HepG2 (cell line): ENCODE measurements around the gene SAP25. TPM values are rescaled to one million over a fixed set of nuclear protein-coding genes. Genes with fewer than 3 reads are reported as not detected.

Experiments used
- ATAC-seq: fragments of 200-7000 bp; cut with Tn5 transposase; 3 replicates; pipeline ENCODE4 v1.9.1; 2020; ENCODE audit warnings: mild to moderate bottlenecking, moderate library complexity
- BruUV-seq: library from RNA; stranded (reverse); fragments of 400-500 nt; replicated peaks from 2 replicates; lab custom pipeline; 2021; lab: Mats Ljungman, UMichigan
- CTCF ChIA-PET: fragments of 300-600 bp; formaldehyde crosslinking; extraction: SDS; loops from one replicate; lab custom pipeline; 2021; ENCODE audit warnings: low total read pairs, inconsistent platforms, low intra/inter-chr PET ratio; lab: Yijun Ruan, JAX
- POLR2A ChIA-PET: fragments of 350-600 bp; sonication (Branson Sonifier 250); formaldehyde crosslinking; loops from one replicate; lab custom pipeline; 2020; ENCODE audit warnings: antibody characterized with exemption, inconsistent platforms; lab: Yijun Ruan, JAX
- DNase-seq: peaks from one replicate; pipeline ENCODE4 v3.0.0-alpha.2; 2015; ENCODE audit warnings: low spot score
- FAIRE-seq: peaks from 3 replicates; lab custom pipeline; 2011; peaks lifted over from hg19 to GRCh38; lab: Jason Lieb, UNC
- H2AFZ ChIP-seq: one replicate; pipeline ENCODE4 v1.6.1; 2011; ENCODE audit warnings: low read length, inconsistent platforms
- H3K27ac ChIP-seq: fragments of 300-600 bp; 3 replicates; pipeline ENCODE4 v1.8.0; 2011; ENCODE audit warnings: mixed run types, mild to moderate bottlenecking, mixed read lengths, low read length, inconsistent platforms; ENCODE audit not compliant: insufficient read depth; ENCODE audit errors: extremely low read length
- H3K27me3 ChIP-seq, 2 experiments: fragments of 200-600 bp in 1 of 2; 2 replicates in 1 of 2; 3 replicates in 1 of 2; pipeline versions ENCODE4 v1.6.0 to v1.8.0; 2011; ENCODE audit warnings: low read length in 2 of 2, mild to moderate bottlenecking in 2 of 2, moderate library complexity in 2 of 2, inconsistent platforms in 1 of 2; ENCODE audit not compliant: insufficient read depth in 2 of 2, control insufficient read depth in 1 of 2
- H3K36me3 ChIP-seq, 2 experiments: fragments of 200-600 bp in 1 of 2; replicated peaks in 1 of 2; 2 replicates in 1 of 2; 3 replicates in 1 of 2; pipeline versions ENCODE4 v1.5.1 to v1.8.0; 2011; ENCODE audit warnings: low read length in 2 of 2, inconsistent platforms in 1 of 2; ENCODE audit not compliant: insufficient read depth in 2 of 2, control insufficient read depth in 1 of 2
- H3K4me1 ChIP-seq: 2 replicates; pipeline ENCODE4 v1.5.1; 2012; ENCODE audit warnings: low read length, inconsistent platforms; ENCODE audit not compliant: insufficient read depth
- H3K4me2 ChIP-seq: 2 replicates; pipeline ENCODE4 v1.6.0; 2011; ENCODE audit warnings: low read depth, low read length, inconsistent platforms
- H3K4me3 ChIP-seq, 3 experiments: fragments of 200-600 bp in 1 of 3; sonication (generic), shearing (Covaris generic) in 1 of 3; replicated peaks in 1 of 3; 2 replicates each; pipeline ENCODE4 v1.5.1; 2011 to 2016; ENCODE audit warnings: low read length in 3 of 3, inconsistent platforms in 2 of 3, low read depth in 2 of 3, mild to moderate bottlenecking in 2 of 3, control low read depth in 1 of 3, mixed read lengths in 1 of 3; ENCODE audit not compliant: insufficient read depth in 1 of 3
- H3K79me2 ChIP-seq: one replicate; pipeline ENCODE4 v1.6.1; 2011; ENCODE audit warnings: low read length, inconsistent platforms; ENCODE audit not compliant: insufficient read depth
- H3K9ac ChIP-seq: 2 replicates; pipeline ENCODE4 v1.6.0; 2011; ENCODE audit warnings: mild to moderate bottlenecking, low read depth, low read length, inconsistent platforms; ENCODE audit not compliant: insufficient read depth
- H3K9me3 ChIP-seq: 2 replicates; pipeline ENCODE4 v1.5.1; 2012; ENCODE audit warnings: mild to moderate bottlenecking, low read length
- H4K20me1 ChIP-seq: 2 replicates; pipeline ENCODE4 v1.6.0; 2011; ENCODE audit warnings: inconsistent platforms, mild to moderate bottlenecking, low read length, moderate library complexity; ENCODE audit not compliant: insufficient read depth
- AGO2 ChIP-seq: fragments of 200-400 bp; formaldehyde crosslinking; optimal IDR thresholded peaks from 2 replicates; pipeline ENCODE3; 2017; ENCODE audit warnings: mild to moderate bottlenecking, low read depth, low read length, moderate library complexity
- ATF1 ChIP-seq: IDR thresholded peaks from 2 replicates; pipeline ENCODE4 v1.6.1; 2016; ENCODE audit warnings: mild to moderate bottlenecking, control low read depth
- ATF3 ChIP-seq: sonication (generic); formaldehyde crosslinking; IDR thresholded peaks from 2 replicates; pipeline ENCODE4 v1.4.0; 2020; ENCODE audit warnings: missing genetic modification reagents
- CBX2 ChIP-seq, 2 experiments: fragments of 200-600 bp in 1 of 2; sonication (generic); formaldehyde crosslinking in 1 of 2; IDR thresholded peaks; 2 replicates each; pipeline versions ENCODE4 v1.7.0 to v1.8.1; 2018 to 2022; ENCODE audit warnings: low read depth in 2 of 2, low read length in 1 of 2, mild to moderate bottlenecking in 1 of 2, missing genetic modification reagents in 1 of 2
- ERF ChIP-seq: IDR thresholded peaks from 2 replicates; pipeline ENCODE4 v1.6.1; 2018; ENCODE audit warnings: missing biosample characterization, missing genetic modification reagents
- GMEB1 ChIP-seq: sonication (generic); formaldehyde crosslinking; IDR thresholded peaks from 2 replicates; pipeline ENCODE4 v1.5.1; 2020; ENCODE audit warnings: missing genetic modification reagents, mild to moderate bottlenecking, borderline replicate concordance
- JDP2 ChIP-seq: sonication (generic); formaldehyde crosslinking; IDR thresholded peaks from 2 replicates; pipeline ENCODE4 v1.8.1; 2022; ENCODE audit warnings: missing genetic modification reagents, borderline replicate concordance
- KDM5B ChIP-seq: sonication (generic); formaldehyde crosslinking; IDR thresholded peaks from 2 replicates; pipeline ENCODE4 v1.4.0; 2020; ENCODE audit warnings: missing genetic modification reagents, mild to moderate bottlenecking, borderline replicate concordance
- NAIF1 ChIP-seq: sonication (generic); formaldehyde crosslinking; IDR thresholded peaks from 2 replicates; pipeline ENCODE4 v1.5.0; 2020; ENCODE audit warnings: mild to moderate bottlenecking, missing genetic modification reagents, borderline replicate concordance
- NKX3-1 ChIP-seq: sonication (generic); formaldehyde crosslinking; IDR thresholded peaks from 2 replicates; pipeline ENCODE4 v1.5.0; 2020; ENCODE audit warnings: missing genetic modification reagents
- PAX8 ChIP-seq: sonication (generic); formaldehyde crosslinking; IDR thresholded peaks from 2 replicates; pipeline ENCODE4 v1.8.0; 2022; ENCODE audit warnings: mild to moderate bottlenecking, missing genetic modification reagents, borderline replicate concordance
- PHF21A ChIP-seq: sonication (generic); formaldehyde crosslinking; IDR thresholded peaks from 2 replicates; pipeline ENCODE4 v1.5.0; 2020; ENCODE audit warnings: mild to moderate bottlenecking, missing genetic modification reagents
- RBFOX2 ChIP-seq: fragments of 200-400 bp; formaldehyde crosslinking; IDR thresholded peaks from 2 replicates; pipeline ENCODE4 v1.6.1; 2017; ENCODE audit warnings: low read depth, mild to moderate bottlenecking, low read length
- ZNF235 ChIP-seq: sonication (generic); formaldehyde crosslinking; IDR thresholded peaks from 2 replicates; pipeline ENCODE4 v1.8.1; 2023; ENCODE audit warnings: mild to moderate bottlenecking, missing genetic modification reagents, borderline replicate concordance
- ZNF329 ChIP-seq: sonication (generic); formaldehyde crosslinking; IDR thresholded peaks from 2 replicates; pipeline ENCODE4 v1.9.0; 2021; ENCODE audit warnings: low read depth, mild to moderate bottlenecking, missing genetic modification reagents
- ZNF510 ChIP-seq: sonication (generic); formaldehyde crosslinking; IDR thresholded peaks from 2 replicates; pipeline ENCODE4 v1.4.0; 2020; ENCODE audit warnings: low read depth, mild to moderate bottlenecking, missing genetic modification reagents
- ZNF580 ChIP-seq: IDR thresholded peaks from 2 replicates; pipeline ENCODE4 v1.6.1; 2016; ENCODE audit warnings: low read depth, borderline replicate concordance
- ZNF616 ChIP-seq: sonication (generic); formaldehyde crosslinking; IDR thresholded peaks from 2 replicates; pipeline ENCODE4 v1.5.0; 2020; ENCODE audit warnings: low read depth, mild to moderate bottlenecking, missing genetic modification reagents
- ZNF678 ChIP-seq: sonication (generic); formaldehyde crosslinking; IDR thresholded peaks from 2 replicates; pipeline ENCODE4 v1.4.0; 2020; ENCODE audit warnings: mild to moderate bottlenecking, missing genetic modification reagents
- ZNF777 ChIP-seq: sonication (generic); formaldehyde crosslinking; IDR thresholded peaks from 2 replicates; pipeline ENCODE4 v1.4.0; 2020; ENCODE audit warnings: missing genetic modification reagents
- WGBS: methylation state at CpG from one replicate; pipeline ENCODE4 v1.1.6; 2017; ENCODE audit warnings: low lambda C conversion rate; 5-methylcytosine and 5-hydroxymethylcytosine counted together
- in situ Hi-C: cut with HindIII; loops from 2 replicates; pipeline ENCODE4 v1.10.0; 2017; ENCODE audit warnings: low pct_unique_long_range_greater_than_20kb; ENCODE audit not compliant: extremely low pct_ligation_motif_present
- intact Hi-C: fragments of 100-400 bp; cut with micrococcal nuclease; formaldehyde crosslinking; loops from one replicate; pipeline ENCODE4 v1.10.0; 2022; ENCODE audit not compliant: unreplicated experiment
- polyA plus RNA-seq, 8 experiments: library from polyadenylated mRNA; depleted of rRNA in 3 of 8; stranded (reverse) in 7 of 8; unstranded in 1 of 8; fragments of >200 nt; fragmentation: Illumina TruSeq in 4 of 8; extraction: Trizol in 4 of 8; gene quantifications; 2 replicates each; pipeline versions ENCODE4 v1.2.1 to v1.2.3, GENCODE V29; 2011 to 2016; ENCODE audit warnings: low read depth in 4 of 8, missing spikeins in 1 of 8, mixed read lengths in 1 of 8; ENCODE audit not compliant: insufficient read depth in 1 of 8
- total RNA-seq, 5 experiments: library from RNA; depleted of rRNA; stranded (reverse); fragments of >200 nt; fragmentation: Illumina TruSeq; extraction: Trizol; gene quantifications; 2 replicates each; pipeline ENCODE4 v1.2.3, GENCODE V29; 2016; ENCODE audit warnings: low read depth in 1 of 5
- TF ChIP-seq, protein P1 (sequence below): sonication (generic); formaldehyde crosslinking; IDR thresholded peaks from 2 replicates; pipeline ENCODE4 v1.5.1; 2020; ENCODE audit warnings: mild to moderate bottlenecking, missing genetic modification reagents, moderate library complexity

Gene SAP25
- total and polyA plus RNA-seq, 2 of the 13 experiments (the other 11 are each of a cell fraction or from before 2014, with no cell fraction given): 0.15 to 0.20 TPM

GRCh38 chr7:100562195-100563099 is 11.3 kb downstream of the SAP25 start:
- no peak for ATAC-seq
- ChIA-PET CTCF (no interaction called here), POLR2A (interaction anchor here (1.2 kb wide), 1 partner anchor 24 kb away, joined by 3 read pairs; the partner anchor contains the start of gene FBXO24)
- H3K4me1 ChIP-seq: peaks cover 91% of the 10 kb centered on the region
- H3K9me3 ChIP-seq: no peaks in the 10 kb centered on the region
- no peaks in the 10 kb centered on the region for H3K27me3 ChIP-seq
- intact Hi-C loops (loop anchor here (5.0 kb wide), 1 partner anchor 95 kb away; no protein-coding TSS in a partner anchor), in situ Hi-C loops (no loop called here)
- H3K79me2 ChIP-seq: peaks cover 4% of the 10 kb centered on the region
- peaks cover 29 to 71% of the 10 kb centered on the region in 2 experiments for H3K36me3 ChIP-seq
- H3K4me3 ChIP-seq: no peak overlapping the region
- no peak overlapping the region for H3K9ac ChIP-seq
- 98% methylated on average over 26 of the region's 26 CpGs for WGBS
- peak overlapping the region; percentile 14 for H3K27ac ChIP-seq
- no peak overlapping the region for H3K4me2 ChIP-seq
- peaks cover 21% of the 10 kb centered on the region; the same call in 1 of the 2 replicates for H4K20me1 ChIP-seq
- no peak for DNase-seq
- no peak for FAIRE-seq
- no peak overlapping the region for H2AFZ ChIP-seq
- BruUV-seq: no TSS peak
- TF ChIP-seq, protein P1, sequence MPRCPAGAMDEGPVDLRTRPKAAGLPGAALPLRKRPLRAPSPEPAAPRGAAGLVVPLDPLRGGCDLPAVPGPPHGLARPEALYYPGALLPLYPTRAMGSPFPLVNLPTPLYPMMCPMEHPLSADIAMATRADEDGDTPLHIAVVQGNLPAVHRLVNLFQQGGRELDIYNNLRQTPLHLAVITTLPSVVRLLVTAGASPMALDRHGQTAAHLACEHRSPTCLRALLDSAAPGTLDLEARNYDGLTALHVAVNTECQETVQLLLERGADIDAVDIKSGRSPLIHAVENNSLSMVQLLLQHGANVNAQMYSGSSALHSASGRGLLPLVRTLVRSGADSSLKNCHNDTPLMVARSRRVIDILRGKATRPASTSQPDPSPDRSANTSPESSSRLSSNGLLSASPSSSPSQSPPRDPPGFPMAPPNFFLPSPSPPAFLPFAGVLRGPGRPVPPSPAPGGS (CRISPR knock-in tag): no peak
- peak; percentile 92 for TF ChIP-seq AGO2
- no peak for TF ChIP-seq NAIF1 (CRISPR knock-in tag)
- TF ChIP-seq NKX3-1 (CRISPR knock-in tag): no peak
- no peak for TF ChIP-seq ATF3 (CRISPR knock-in tag)
- no peak for TF ChIP-seq ZNF235 (CRISPR knock-in tag)
- TF ChIP-seq ZNF616 (CRISPR knock-in tag): no peak
- TF ChIP-seq GMEB1: no peak
- no peak for TF ChIP-seq ZNF329 (CRISPR knock-in tag)
- no peak for TF ChIP-seq ZNF580 (CRISPR knock-in tag)
- no peak for TF ChIP-seq PAX8 (CRISPR knock-in tag)
- no peak for TF ChIP-seq ERF (CRISPR knock-in tag)
- TF ChIP-seq ZNF510 (CRISPR knock-in tag): no peak
- no peak for TF ChIP-seq ATF1 (CRISPR knock-in tag)
- no peak for TF ChIP-seq JDP2 (CRISPR knock-in tag)
- TF ChIP-seq KDM5B: 0 out of 2 replicates have a peak, but pooled peaks have one; percentile 42
- peak; percentile 72 for TF ChIP-seq RBFOX2
- no peak for TF ChIP-seq ZNF777 (CRISPR knock-in tag)
- TF ChIP-seq PHF21A (CRISPR knock-in tag): no peak
- no peak for TF ChIP-seq ZNF678 (CRISPR knock-in tag)
- no peak for TF ChIP-seq CBX2 (IDR thresholded peaks at IDR 0.05; ENCODE audit: low read depth, low read length)
- TF ChIP-seq CBX2 (CRISPR knock-in tag; IDR thresholded peaks at IDR 0.05; ENCODE audit: low read depth): no peak
